AG09319 (cell line): ENCODE data around the gene NCAPH2.

ENCODE experiments used
- DNase-seq: peaks from one replicate; pipeline ENCODE4 v3.0.0-alpha.2; 2010; ENCODE audit warnings: low read depth; ENCODE audit errors: extremely low read depth
- TF ChIP-seq, protein P1 (sequence below): IDR thresholded peaks from 2 replicates; pipeline ENCODE4 v1.5.1; 2011; ENCODE audit warnings: low read depth, mild to moderate bottlenecking, inconsistent platforms, low read length, moderate library complexity

The NCAPH2 gene

DNA sequence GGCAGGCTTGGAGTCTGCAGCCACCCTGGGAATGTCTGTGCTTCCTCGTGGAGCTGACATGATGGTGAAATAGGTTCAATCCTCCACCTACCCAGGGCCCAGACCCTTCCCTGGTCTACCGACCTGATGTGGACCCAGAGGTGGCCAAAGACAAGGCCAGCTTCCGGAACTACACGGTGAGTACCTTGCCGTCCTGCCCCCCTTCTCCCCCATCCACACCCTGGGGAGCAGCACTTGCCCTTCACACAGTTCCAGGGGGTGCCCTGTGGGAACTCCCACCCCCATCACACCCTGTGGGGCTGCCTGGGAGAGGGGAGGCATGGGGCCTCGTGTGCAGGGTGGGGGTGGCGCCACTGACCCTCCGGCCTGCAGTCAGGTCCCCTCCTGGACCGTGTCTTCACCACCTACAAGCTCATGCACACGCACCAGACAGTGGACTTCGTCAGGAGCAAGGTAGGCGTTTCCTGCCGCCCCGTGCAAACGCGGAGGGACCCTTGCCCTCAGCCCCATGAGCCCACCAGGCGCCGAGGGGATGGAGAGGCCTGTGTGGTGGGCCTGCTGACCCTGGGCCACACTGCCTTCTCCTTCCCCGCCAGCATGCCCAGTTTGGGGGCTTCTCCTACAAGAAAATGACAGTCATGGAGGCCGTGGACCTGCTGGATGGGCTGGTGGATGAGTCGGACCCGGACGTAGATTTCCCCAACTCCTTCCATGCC, 20.6 kb upstream of the NCAPH2 start:
- no peak for DNase-seq
- TF ChIP-seq, protein P1, sequence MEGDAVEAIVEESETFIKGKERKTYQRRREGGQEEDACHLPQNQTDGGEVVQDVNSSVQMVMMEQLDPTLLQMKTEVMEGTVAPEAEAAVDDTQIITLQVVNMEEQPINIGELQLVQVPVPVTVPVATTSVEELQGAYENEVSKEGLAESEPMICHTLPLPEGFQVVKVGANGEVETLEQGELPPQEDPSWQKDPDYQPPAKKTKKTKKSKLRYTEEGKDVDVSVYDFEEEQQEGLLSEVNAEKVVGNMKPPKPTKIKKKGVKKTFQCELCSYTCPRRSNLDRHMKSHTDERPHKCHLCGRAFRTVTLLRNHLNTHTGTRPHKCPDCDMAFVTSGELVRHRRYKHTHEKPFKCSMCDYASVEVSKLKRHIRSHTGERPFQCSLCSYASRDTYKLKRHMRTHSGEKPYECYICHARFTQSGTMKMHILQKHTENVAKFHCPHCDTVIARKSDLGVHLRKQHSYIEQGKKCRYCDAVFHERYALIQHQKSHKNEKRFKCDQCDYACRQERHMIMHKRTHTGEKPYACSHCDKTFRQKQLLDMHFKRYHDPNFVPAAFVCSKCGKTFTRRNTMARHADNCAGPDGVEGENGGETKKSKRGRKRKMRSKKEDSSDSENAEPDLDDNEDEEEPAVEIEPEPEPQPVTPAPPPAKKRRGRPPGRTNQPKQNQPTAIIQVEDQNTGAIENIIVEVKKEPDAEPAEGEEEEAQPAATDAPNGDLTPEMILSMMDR = no peak

DNA sequence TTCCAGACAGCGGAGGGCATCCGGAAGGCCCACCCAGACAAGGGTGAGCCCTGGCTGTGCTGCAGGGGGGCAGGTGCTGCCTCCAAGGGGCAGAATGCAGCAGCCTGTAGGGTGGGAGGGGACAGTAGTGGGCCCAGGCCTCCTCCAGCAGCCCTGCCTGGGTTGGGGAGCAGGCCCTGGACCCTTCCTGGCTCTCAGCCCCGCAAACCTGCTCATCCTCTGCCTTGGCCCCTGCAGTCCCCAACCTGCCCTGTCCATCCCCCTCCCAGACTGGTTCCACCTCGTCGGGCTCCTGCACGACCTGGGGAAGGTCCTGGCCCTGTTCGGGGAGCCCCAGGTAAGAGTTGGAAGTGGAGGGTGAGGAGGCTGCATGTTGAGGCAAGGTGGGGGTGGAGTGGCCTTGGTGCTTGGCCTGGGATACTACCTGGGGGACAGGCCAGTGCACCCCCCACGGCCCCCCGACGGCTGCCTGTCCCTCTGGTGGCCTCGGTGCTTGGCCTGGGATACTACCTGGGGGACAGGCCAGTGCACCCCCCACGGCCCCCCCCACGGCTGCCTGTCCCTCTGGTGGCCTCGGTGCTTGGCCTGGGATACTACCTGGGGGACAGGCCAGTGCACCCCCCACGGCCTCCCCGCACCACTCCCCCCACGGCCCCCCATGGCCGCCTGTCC, 19.9 kb upstream of the NCAPH2 start:
- TF ChIP-seq, protein P1 = no peak
- DNase-seq = no peak

- DNase-seq = no peak
- TF ChIP-seq, protein P1 = no peak
Measured at GRCh38 chr22:50488886-50489285, 19.1 kb upstream of the NCAPH2 start.

GRCh38 chr22:50489363-50490243, 18.4 kb upstream of the NCAPH2 start:
- TF ChIP-seq, protein P1 = no peak
- DNase-seq = no peak

GRCh38 chr22:50490531-50491308, 17.3 kb upstream of the NCAPH2 start:
- TF ChIP-seq, protein P1 = no peak
- no peak for DNase-seq

DNA sequence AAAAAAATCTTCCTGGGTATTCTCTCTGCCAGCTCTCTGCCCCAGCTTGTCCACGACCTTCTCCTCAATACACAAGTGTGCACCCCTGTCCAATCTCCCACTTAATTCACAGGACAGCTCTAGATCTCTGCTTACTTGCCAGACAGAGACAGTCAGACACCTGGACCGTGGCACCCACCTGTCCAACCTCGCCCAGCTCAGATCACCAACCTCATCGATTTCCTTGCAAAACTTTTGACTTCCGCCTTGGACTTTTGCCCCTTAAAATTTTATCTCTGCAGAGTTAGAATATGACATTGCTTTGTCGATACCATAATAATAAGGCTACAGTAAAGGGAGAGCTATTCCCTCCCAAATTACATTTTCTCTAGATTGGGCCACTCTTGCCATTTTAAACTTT, 10.9 kb upstream of the NCAPH2 start:
- TF ChIP-seq, protein P1 = no peak
- no peak for DNase-seq
